ENCODE measurements around the gene AGTRAP.

AGTRAP gene

DNA sequence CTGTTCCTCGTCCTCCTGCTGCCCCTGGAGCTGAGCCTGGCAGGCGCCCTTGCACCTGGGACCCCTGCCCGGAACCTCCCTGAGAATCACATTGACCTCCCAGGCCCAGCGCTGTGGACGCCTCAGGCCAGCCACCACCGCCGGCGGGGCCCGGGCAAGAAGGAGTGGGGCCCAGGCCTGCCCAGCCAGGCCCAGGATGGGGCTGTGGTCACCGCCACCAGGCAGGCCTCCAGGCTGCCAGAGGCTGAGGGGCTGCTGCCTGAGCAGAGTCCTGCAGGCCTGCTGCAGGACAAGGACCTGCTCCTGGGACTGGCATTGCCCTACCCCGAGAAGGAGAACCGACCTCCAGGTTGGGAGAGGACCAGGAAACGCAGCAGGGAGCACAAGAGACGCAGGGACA, 29.6 kb upstream of the AGTRAP start:
- DNase-seq (ENCODE audit: low read depth): no peak

DNA sequence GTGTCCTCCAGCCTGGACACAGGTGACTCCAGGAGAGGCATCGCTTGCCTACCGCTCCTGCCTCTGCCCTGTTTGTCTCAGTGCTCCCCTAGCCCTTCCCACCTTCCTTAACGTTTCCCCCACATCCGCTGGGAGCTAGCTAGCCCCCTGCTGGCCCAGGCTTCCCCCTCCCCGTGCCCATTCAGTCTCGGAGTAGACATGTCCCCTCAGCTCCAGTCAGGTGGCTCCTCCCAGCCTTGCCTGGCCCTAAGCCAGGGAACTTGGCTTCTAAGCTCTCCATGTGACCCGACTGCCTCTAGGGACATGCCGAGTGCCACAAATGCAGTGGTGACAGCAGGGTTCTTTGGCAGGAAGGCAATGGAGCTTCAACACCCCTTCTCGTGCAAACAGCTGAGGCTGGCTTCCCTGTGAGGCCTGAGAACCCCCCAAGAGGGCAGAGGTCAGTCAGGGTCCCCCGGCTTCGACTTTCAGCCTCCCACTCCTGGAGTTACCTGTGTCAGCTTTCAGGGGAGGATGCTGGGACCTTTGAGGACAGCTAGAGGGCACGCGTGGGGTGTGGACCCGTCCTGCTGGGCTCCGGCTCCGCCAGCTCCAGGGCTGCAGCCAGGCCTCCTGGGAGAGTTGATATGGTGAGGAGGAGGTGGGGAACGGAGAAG, 28.2 kb upstream of the AGTRAP start:
- no peak for DNase-seq (ENCODE audit: low read depth)

DNA sequence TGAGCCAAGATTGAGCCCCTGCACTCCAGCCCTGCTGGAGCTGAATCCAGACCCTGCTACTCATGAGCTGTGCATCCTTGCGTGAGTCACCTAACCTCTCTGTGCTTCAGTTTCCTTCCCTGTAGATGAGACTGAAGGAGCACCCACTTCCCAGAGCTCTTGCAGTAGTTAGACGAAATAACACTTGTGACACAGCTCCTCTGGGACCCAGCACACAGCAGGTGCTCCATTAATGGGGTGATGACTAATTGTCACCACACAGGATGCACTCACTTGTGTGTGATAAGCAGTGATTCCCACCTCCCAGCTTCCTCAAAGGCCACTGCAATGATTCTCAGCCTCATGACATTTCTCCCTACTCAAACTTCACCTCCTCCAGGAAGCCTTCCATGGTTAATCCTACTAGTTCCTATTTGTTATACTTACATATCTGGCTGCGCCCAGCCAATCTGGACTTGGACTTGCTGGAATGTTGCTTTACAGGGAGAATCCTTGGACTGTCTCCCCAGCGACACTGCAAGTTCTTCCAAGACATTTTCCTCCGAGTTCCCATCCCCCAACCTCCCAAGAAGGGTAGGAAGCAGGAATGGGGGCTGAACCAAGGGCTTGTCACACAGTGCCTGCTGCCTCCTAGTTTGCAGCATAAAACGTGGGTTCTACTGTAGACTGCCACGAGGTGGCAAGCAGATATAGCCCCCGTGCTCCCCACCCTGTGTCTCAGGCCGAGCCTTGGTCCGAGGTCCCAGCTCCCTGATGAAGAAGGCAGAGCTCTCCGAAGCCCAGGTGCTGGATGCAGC, 27.2 kb upstream of the AGTRAP start:
- no peak for DNase-seq (ENCODE audit: low read depth)

DNA sequence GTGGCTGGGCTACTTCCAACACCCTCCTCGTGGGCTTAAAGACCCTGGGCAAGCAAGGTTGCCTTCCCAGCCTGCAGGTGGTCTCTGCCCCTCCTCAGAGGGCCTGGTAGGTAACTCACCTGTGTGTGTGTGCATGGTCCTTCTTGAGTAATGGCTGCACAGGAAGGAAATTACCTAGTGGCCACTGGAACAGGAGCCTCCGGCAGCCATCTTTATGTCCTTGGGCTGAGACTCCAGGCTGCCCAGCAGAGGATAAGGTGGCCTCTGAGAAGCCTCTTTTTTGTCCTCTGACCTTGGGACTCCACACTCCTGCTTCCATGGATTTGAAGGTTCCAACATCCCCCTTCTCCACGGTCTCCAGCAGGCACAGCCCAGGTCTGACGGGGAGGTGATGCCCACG, 24.4 kb upstream of the AGTRAP start:
- no peak for DNase-seq (ENCODE audit: low read depth)

DNA sequence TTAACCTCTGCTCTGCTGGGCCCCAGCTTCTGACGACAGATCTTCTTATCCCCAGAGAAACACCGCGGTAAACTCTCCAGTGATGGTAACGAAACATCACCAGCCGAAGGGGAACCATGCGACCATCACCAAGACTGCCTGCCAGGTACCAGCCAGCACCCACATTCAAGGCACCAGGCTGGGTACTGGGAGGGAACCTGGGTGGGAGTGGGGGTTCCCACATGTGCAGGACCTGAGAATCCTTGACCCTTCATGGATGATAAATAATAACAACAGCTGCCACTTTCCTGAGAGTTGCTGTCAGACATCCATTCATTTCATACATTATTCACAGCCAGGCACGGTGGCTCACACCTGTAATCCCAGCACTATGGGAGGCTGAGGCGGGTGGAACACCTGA, 23.7 kb upstream of the AGTRAP start:
- no peak for DNase-seq (ENCODE audit: low read depth)

DNA sequence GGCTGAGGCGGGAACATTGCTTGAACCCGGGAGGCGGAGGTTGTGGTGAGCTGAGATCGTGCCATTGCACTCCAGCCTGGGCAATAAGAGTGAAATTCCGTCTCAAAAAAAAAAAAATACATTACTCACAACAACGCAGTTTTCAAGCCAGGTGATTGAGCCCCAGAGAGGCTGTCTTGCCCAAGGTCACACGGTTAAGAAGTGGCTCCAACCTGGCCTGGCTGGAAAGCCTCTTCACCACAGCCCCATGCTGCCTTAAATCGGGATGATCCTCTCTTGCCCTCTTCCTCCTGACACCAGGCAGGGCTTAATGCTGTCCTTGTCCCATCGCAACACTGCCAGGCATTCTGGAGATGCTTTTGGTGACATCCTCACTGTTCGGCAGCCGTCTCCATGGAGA, 22.8 kb upstream of the AGTRAP start:
- DNase-seq (ENCODE audit: low read depth): no peak

DNA sequence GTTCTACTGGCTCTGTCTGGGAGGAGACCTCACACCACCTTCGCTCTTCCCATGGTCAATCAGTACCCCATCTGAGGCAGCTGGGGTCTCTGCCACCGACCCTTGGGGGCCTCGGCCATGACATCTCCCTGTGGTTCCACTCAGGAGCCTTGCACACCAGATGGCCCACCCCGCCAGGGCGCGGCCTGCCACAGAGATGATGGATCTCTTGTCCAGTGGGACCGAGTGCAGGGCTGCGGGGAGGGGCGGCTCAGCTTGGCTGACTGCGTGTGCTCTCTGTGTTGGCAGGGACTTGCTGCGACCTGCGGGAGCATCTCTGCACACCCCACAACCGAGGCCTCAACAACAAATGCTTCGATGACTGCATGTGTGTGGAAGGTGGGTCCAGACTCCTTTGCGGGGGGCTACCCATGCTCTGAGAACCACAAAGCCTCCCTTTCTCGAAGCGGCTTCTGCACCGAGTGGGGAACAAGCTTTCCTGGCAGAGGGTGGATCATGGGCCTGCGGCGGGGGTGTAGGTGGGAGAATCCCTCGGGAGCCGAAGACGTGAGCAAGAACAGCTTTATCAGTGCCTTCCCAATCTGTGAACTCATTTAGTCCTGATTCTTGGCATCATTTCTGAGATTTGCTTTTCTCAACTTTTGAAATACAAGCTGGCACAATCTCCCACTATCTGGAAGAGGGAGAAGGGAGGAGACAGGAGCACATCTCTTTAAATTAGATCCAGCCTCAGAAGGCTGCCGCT, 20.9 kb upstream of the AGTRAP start:
- no peak for DNase-seq (ENCODE audit: low read depth)

DNA sequence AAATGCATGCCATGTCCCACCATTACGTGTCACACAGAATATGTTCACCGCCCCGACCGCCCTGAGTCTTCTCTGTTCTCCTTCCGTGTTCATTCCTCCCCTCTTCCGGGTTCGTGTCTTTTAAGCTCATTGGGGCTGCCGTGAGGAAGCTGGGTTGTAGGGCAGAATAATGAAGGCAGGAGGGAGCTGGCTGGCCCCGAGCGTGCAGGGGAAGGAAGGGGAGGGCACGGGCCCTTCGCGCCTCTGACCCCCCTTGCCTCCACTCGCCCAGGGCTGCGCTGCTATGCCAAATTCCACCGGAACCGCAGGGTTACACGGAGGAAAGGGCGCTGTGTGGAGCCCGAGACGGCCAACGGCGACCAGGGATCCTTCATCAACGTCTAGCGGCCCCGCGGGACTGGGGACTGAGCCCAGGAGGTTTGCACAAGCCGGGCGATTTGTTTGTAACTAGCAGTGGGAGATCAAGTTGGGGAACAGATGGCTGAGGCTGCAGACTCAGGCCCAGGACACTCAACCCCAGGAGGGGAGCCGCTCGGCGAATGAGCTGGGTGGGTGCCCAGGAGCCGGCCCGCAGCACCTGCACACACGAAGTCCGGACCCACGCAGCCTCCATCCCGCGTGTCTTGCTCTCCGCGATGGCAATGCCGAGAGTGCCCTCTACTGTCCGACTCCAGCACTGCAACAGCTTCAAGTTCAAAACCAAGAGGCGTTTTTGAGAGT, 16.5 kb upstream of the AGTRAP start:
- DNase-seq (ENCODE audit: low read depth): peak; percentile 61

DNA sequence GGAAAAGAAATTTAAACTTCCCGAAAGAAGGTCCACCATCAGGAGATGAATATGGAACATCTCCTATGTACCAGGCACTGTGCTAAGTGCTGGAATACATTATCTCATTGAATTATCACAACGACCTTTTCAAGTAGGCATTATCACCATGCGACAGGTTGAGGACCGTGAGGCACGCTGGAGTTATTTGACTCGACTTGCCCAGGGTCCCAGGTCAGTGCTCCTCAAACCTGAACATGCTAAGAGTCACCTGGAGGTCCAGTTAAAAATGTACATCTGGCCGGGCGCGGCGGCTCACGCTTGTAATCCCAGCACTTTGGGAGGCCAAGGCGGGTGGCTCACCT, 15.9 kb upstream of the AGTRAP start:
- DNase-seq (ENCODE audit: low read depth): no peak

DNA sequence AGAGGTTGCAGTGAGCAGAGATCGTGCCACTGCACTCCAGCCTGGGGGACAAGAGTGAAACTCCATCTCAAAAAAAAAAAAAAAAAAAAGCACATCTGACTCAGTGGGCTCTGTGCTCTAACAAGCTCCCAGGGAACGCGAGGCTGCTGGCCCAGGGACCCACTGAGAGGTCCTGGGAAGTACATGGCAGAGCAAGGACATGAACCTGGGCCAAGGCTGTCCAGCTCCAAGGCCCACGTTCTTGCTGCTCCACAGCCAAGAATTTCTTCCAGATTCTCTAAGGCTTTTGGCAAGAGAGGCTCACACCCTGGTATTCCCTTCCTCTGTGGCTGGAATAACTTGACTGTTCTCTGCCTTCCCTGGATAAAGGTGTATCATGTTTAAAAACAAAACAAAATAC, 15.4 kb upstream of the AGTRAP start:
- no peak for DNase-seq (ENCODE audit: low read depth)

DNA sequence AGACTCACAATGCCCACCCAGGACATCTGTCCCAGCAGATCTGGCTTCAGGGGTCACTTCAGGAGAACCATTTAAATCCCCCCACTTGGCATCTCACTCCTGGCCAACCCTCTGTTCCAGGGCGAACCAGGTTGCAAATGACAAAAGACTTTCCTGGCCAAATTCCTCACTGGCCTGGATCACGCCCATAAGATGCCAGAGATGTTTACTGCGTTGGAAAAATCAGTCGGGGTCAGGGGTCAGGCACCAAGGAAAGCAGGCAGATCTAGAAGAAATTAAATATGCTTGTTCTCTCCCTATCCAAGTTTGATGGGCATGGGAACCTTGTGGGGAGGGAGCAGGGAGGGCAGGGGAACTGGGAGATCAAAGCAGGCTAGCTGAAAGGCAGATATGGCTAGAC, 14.6 kb upstream of the AGTRAP start:
- no peak for DNase-seq (ENCODE audit: low read depth)

DNA sequence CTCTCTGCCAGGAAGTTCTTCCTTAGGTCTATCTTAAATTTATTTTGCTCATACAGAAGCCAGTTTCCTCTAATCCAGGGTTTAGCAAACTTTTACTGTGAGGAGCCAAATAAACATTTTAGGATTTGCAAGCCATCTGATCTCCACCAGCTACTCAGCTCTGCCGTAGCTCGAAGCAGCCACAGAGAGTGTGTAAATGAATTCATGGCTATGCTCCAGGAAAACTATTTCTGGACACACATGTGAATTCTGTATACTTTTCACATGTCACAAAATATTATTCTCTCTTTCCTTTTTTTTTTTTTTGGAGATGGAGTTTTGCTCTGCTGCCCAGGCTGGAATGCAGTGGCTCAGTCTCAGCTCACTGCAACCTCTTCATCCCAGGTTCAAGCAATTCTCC, 13.4 kb upstream of the AGTRAP start:
- DNase-seq (ENCODE audit: low read depth): no peak

DNA sequence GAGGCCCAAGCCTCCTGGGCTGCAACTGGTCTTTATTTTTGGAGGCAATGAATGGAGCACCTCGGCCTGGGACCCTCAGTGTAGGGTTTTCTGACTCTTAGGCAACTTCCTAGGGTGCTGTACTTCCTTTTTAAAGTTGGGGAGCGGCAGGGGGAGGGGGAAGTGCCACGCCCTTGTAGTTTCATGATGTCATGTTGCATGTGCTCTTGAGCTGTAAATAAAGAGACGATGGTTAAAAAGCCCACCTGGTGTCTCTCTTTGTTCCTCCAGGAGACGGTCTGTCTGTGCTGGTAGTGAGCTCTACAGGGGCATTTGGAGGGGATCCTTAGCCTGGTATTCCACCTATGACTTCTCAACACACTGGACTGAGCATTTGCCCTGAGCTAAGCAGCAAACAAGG, 10.3 kb upstream of the AGTRAP start:
- DNase-seq (ENCODE audit: low read depth): no peak

DNA sequence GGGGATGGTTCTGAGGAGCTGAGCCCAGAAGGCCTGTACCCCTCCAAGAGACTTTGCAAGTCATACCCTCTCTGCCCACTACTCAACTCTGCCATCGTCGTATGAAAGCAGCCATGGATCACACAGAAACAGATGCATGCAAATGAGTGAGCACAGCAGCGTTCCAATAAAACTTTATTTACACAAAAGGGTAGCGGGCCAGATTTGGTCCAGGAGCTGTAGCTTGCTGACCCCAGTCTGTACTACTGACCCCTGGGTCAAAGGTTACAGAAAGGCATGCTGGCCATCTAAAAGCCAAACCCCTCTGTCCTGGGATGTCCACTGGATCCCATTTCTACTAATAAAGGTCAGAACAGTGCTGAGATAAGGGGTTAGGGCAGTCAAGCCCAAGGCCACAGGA, 8.8 kb upstream of the AGTRAP start:
- no peak for DNase-seq (ENCODE audit: low read depth)

DNA sequence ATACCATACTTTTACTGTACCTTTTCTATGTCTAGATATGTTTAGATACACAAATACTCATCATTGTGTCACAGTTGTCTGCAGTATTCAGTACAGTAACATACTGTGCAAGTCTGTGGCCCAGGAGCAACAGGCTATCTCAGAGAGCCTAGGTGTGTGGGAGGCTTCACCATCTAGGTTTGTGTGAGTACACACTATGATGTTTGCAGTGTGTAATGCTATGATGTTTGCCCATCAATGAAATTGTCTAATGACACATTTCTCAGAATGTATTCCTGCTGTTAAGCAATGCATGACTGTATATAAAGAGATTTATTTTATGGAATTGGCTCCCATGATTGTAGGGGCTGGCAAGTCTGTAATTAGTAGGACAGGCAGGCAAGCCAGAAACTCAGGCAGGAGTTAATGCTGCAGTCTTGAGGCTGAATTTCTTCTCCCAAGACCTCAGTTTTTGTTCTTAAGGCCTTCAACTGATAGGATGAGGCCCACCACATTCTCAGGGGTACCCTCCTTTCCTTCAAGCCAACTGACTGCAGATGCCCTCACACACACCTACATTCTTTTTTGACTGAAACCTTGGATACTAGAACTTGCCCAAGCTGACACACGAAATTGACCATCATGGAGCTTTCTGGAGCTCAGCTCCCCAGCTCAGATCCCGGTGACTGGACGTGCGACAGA, 7.7 kb upstream of the AGTRAP start:
- DNase-seq (ENCODE audit: low read depth): no peak

DNA sequence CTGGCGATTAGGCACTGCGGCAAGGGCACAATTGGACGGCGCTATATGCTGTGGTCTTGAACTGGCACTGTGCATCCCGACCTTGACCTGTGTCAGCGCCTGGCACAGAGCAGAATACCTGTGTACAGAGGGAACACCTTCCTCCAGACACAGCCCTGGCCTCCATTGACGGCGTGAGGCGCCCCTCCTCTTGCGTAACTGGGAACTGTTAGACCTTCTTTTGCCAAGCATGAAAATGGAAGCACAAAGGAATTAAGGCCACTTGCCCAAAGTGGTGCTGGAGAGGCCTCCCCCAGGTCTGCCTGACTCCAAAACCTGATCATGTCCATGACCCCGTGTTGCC, 6.8 kb upstream of the AGTRAP start:
- no peak for DNase-seq (ENCODE audit: low read depth)

DNA sequence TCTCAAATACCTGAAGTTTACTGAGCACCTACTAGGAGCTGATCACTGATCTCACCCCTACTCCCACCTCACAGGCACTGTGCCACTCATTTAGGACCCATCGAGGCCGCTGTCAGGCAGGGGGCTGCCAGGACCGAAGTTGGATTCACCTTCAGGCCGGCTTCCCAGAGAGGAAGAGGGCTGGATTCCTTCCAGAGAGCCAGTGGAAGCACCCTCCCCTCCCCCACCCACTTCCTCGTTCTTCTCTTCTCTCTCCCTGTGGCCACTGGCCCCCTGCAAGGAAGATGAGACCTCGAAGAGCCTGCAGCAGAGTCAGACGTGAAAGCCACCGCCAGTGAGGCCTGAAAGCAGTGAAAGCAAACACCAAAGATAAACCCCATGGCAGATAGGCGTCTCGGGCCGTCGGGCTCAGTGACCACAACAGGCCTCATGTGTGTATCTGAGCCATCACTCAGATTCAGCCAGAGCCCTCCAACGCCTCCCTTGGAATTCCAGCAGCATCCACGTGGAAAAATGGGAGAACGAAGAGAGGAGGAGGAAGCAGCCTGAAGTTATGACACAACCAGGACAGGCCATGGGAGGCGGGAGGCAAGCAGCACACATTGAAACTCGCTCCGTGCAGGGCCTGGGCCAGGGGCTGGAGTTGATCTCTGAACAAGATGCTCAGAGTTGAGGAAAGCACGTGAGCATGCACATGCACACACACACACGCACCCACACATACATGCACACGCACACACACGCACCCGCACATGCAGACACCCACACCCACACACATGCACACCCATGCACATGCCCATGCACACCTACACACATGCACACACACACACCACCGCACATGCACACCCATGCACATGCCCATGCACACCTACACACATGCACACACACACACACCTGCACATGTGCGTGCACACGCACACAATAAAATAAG, 6.2 kb upstream of the AGTRAP start:
- DNase-seq (ENCODE audit: low read depth): no peak

DNA sequence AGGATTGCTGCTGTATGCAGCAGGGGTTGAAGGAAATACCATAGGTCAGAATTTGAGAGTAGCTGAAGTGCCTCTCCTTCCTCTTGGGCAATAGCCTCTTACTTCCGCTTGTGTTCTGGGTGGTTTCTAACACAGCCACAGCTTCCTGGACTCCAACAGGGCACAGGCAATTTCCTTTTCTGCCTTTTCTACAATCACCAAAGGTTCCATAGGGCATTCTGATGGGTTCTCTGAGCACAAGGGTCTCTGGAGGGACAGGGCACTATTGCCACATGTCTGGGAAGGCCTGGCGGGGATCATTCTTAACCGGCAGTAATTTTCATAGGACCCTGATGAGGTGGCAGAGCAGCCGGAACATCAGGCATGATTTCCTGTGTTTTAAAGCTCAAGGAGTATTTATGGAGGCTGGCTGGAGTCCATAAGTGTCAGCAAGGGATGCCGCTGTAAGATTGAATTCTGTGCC, 5.5 kb upstream of the AGTRAP start:
- peak; percentile 69 for DNase-seq (ENCODE audit: low read depth)

DNA sequence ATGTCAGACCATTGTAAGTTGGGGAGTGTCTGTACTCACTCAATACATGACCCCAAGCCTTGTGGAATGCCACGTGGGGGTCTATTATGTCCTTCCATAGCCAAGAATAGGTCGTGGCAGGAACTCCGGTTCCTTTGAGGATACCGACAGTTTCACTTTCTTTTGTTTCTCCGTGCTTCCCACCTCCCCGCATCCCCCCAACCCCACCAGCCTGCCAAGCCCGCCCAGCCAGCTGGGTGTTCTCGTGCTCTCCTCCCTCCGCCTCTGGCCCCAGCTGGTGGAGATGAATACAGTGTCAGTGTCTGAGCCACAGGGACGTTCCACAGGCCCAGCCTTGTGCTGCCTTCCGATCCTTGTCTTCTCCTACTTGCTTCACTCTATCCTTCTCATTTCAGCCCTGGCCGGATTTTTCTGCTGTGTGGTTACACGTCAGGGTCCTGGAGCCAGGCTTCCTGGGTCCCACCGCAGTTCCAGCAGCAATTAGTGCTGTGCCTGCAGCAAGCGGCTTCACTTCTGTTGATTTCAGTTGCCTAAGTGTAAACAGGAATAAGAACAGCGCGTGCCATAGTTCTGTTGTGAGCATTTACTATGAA, 4.1 kb upstream of the AGTRAP start:
- peak; percentile 46 for DNase-seq (ENCODE audit: low read depth)

DNA sequence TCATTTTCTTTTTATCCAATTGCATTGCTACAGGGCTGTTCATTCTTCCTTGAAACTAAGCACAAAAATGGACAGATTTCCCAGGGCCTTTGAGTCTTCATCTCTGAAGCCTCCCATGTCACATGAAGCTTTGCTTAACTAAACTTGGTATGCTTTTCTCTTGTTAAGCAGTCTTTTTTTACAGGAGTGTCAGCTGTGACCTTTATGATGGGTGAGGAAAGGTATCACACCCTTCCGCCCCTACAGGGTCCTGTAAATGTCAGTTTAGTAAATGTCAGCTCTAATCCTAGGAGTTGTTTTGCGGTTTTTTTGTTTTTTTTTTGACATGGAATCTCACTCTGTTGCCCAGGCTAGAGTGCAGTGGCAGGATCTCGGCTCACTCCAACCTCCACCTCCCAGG, 2.6 kb upstream of the AGTRAP start:
- no peak for DNase-seq (ENCODE audit: low read depth)

DNA sequence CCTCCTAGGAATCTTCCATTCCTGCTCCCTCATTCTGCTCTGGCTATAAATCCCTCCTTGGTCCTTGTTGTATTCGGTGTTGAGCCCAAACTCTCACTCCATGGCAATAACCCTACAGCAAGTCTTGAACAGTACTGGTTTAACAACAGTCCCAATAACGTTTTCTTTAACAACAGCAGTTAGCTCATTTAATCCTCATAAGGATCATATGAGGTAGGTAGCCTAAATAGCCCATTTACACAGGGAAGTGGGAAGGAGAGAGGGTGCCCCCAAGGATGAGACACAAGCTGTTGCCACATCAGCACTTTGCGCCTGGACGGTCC, 444 bp upstream of the AGTRAP start:
- DNase-seq (ENCODE audit: low read depth): no peak

Measured in EH (cell line).